HUES64 (cell line): Measurements from ENCODE around the gene TDRD7.

Experiments
- H3K27ac ChIP-seq: 2 replicates; pipeline ENCODE4 v1.7.0; 2013; ENCODE audit warnings: low read depth, low read length, inconsistent platforms
- H3K27me3 ChIP-seq: 2 replicates; pipeline ENCODE4 v1.6.1; 2013; ENCODE audit warnings: mild to moderate bottlenecking, low read length; ENCODE audit not compliant: insufficient read depth
- H3K36me3 ChIP-seq: 2 replicates; pipeline ENCODE4 v1.6.1; 2013; ENCODE audit warnings: mild to moderate bottlenecking, low read length; ENCODE audit not compliant: insufficient read depth
- H3K4me1 ChIP-seq: 2 replicates; pipeline ENCODE4 v1.6.1; 2013; ENCODE audit warnings: mild to moderate bottlenecking, low read length, moderate library complexity; ENCODE audit not compliant: insufficient read depth
- H3K4me3 ChIP-seq: 2 replicates; pipeline ENCODE4 v1.5.1; 2013; ENCODE audit warnings: mild to moderate bottlenecking, low read length, moderate library complexity
- H3K9ac ChIP-seq: 2 replicates; pipeline ENCODE4 v1.6.1; 2013; ENCODE audit warnings: mild to moderate bottlenecking, low read depth, low read length
- H3K9me3 ChIP-seq: 2 replicates; pipeline ENCODE4 v1.6.1; 2013; ENCODE audit warnings: low read depth, low read length; ENCODE audit not compliant: insufficient read depth
- WGBS: fragments of 150-250, 120-280 bp; methylation state at CpG from one replicate; pipeline ENCODE4 v1.1.7; 2013; ENCODE audit warnings: missing lambda C conversion rate; 5-methylcytosine and 5-hydroxymethylcytosine counted together

The TDRD7 gene

DNA sequence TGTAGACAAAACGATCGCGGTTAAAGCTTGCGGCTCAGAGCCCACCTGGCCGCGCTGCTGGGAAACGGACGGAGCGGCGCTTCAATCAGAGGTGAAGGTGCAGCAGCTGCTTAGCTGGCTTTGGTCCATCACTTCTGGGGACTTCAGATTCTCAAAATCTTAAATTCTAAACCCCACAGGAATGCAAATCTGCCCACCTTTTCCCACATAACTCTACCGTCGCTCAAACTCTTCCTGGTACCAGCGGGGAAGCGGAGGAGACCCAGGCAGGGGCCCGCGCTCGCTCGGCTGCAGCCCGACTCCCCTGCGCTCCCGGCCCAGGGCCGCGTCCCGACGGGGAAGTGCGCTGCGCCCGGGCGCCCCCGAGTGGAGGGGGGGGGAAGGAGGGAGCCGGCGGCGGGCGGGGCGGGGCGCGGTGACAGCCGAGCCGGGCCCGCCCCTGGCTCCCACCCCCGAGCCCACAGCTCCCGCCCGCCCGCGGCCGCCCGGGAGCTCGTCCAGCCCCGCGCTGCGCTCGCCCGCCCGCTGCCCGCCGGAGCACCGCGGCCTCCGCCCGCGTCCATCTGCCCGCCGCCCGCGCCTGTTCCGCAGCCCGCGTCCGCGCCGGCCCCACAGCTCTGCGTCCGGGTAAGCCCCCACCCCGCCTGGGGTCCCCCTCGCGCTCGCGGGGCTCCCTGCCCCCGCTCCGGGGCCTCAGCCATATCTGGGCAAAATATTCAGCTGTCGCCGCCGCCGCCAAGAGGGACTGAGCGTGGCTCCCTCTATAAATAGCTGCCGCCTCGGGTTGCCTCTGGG lies 89.5 kb downstream of the TDRD7 start, which contains the start of gene TMOD1:
TSS of gene TMOD1 (plus strand) at position 490 of the 795 bp plus-strand sequence. CDS start 22,523 bp downstream, outside the sequence.
- H3K9ac ChIP-seq = no peak within 1 kb of the TSS
- no peaks in the 10 kb centered on the region for H3K36me3 ChIP-seq
- peak within 1 kb of the TSS; percentile 61 for H3K4me3 ChIP-seq
- H3K27me3 ChIP-seq = peaks cover 73% of the 10 kb centered on the region
- under 1% methylated on average over 86 of the region's 87 CpGs for WGBS
- no peak within 1 kb of the TSS for H3K27ac ChIP-seq
- peaks cover 8% of the 10 kb centered on the region for H3K4me1 ChIP-seq
- no peaks in the 10 kb centered on the region for H3K9me3 ChIP-seq

DNA sequence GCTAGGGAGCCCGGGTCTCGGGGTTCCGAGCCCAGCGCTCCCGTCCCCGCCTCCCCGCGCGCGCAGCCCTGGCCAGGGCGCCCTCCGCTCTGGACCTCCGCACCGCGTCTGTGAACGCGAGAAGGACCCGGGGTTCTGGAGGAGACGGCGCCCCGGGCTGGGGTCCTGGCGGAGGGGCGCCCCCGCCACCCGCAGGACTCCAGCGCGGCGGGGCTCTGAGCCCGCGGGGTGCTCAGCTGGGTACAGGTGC lies 90.0 kb downstream of the TDRD7 start:
- Histone ChIP-seq H3K9ac (no peak overlapping the region), H3K36me3 (no peaks in the 10 kb centered on the region), H3K27me3 (peaks cover 75% of the 10 kb centered on the region), H3K4me1 (peaks cover 8% of the 10 kb centered on the region), H3K4me3 (peak overlapping the region; percentile 56), H3K9me3 (no peaks in the 10 kb centered on the region), H3K27ac (no peak overlapping the region)
- WGBS = under 1% methylated on average over 30 of the region's 30 CpGs

DNA sequence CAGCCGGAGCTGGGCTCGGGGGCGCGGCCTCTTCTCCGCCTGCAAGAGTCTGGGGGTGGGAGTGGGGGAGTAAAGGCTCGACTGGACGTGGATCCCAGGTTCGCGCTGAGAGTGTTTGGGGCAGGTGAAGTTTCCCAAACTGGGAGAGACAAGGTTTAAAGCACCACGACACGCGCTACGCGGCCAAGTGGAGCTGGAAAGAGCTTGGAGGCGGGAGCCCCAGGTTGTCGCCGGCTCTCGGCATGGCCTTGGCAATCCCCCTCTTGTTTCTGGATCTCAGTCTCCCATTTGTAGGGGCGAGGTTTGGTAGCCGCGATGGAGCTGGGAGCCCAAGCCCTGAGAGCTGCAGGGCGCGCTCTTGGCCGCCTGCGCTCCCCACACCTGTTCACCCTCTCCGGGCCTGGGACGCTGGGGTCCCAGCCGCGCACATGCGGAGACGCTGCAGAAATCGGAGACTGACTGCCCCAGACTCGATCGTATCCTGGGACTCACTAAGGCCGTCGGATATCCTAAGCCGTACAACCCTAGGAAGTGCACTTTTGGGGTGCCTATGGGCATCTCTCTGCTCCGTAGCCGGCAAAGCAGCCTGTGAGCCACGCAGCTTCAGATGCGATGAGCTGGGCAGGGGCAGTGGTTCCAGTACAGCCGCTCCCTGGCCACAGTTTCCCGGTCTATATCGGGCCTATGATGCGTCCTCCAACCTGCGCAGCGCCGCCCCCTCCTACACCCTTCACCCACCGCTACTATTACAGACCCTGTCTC lies 90.5 kb downstream of the TDRD7 start:
- peak overlapping the region; percentile 56 for H3K4me3 ChIP-seq
- H3K27ac ChIP-seq = no peak overlapping the region
- H3K9me3 ChIP-seq = no peaks in the 10 kb centered on the region
- H3K4me1 ChIP-seq = peaks cover 8% of the 10 kb centered on the region
- peaks cover 75% of the 10 kb centered on the region for H3K27me3 ChIP-seq
- WGBS = 1% methylated on average over 49 of the region's 49 CpGs
- H3K9ac ChIP-seq = no peak overlapping the region
- no peaks in the 10 kb centered on the region for H3K36me3 ChIP-seq

DNA sequence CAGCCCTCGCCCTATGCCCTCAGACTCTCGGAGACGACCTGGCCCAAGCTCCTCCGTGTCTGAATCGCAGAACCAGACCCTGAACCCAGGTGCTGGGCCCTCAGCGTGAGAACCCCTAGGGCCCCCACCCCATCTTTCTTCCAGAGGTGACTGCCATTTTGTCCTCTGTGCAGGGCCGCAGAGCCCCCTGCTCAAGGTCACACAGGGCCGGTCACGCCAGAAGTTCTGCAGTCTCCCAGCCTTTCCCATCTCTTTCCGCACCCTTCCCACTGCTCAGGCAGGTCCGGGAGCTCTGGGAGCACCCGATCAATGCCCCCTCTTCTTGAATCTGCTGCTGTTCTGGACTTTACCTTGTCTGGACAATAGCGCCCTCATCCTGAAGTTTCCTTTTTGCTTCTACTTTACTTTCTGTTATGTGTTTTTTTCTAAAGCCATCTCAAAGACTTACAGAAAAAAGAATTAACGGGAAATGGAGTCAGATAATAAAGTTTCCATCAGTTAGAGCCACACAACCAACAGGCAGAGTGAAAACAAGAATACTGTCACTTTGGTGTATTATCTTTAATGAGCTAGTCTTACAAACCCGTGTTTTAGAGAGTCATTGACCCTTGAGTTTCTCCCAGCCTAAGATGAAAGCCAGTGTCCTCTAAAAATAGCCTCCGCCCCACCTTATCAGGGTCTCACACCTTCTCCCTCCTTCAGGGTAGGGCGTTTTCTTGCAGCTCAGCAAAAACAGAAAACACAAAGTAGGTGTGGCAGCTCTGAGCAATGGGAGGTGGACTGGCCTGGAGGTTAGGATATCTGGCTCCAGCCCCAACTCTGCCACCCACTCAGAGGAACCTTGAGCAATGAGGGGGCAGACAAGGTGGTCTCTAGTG lies 91.3 kb downstream of the TDRD7 start:
- Histone ChIP-seq H3K4me1 (peaks cover 8% of the 10 kb centered on the region), H3K9ac (no peak overlapping the region), H3K36me3 (no peaks in the 10 kb centered on the region), H3K27ac (no peak overlapping the region), H3K4me3 (peak overlapping the region; percentile 56), H3K9me3 (no peaks in the 10 kb centered on the region), H3K27me3 (peaks cover 75% of the 10 kb centered on the region)
- 28% methylated on average over 16 of the region's 17 CpGs for WGBS

DNA sequence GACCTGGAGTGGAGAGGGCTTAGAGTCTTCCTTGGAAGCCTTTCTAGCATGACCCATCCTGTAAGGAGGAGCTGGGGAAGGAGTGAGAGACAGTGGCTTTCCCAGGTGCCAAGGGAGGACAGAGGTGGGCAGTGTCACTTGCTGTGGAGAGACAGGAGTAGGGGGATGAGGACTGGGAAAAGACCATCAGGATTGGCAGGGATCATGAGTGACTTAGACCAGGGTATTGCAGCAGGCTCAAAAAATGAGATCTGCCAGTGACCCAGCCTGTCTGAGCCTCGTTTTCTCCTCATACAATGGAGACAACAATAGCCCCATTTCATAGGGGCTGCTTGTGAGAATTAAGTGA lies 91.9 kb downstream of the TDRD7 start:
- no peak overlapping the region for H3K4me3 ChIP-seq
- no peak overlapping the region for H3K9ac ChIP-seq
- H3K9me3 ChIP-seq = no peaks in the 10 kb centered on the region
- H3K36me3 ChIP-seq = no peaks in the 10 kb centered on the region
- no peak overlapping the region for H3K27ac ChIP-seq
- peaks cover 8% of the 10 kb centered on the region for H3K4me1 ChIP-seq
- 89% methylated on average over 1 of the region's 1 CpG for WGBS
- peaks cover 75% of the 10 kb centered on the region for H3K27me3 ChIP-seq

DNA sequence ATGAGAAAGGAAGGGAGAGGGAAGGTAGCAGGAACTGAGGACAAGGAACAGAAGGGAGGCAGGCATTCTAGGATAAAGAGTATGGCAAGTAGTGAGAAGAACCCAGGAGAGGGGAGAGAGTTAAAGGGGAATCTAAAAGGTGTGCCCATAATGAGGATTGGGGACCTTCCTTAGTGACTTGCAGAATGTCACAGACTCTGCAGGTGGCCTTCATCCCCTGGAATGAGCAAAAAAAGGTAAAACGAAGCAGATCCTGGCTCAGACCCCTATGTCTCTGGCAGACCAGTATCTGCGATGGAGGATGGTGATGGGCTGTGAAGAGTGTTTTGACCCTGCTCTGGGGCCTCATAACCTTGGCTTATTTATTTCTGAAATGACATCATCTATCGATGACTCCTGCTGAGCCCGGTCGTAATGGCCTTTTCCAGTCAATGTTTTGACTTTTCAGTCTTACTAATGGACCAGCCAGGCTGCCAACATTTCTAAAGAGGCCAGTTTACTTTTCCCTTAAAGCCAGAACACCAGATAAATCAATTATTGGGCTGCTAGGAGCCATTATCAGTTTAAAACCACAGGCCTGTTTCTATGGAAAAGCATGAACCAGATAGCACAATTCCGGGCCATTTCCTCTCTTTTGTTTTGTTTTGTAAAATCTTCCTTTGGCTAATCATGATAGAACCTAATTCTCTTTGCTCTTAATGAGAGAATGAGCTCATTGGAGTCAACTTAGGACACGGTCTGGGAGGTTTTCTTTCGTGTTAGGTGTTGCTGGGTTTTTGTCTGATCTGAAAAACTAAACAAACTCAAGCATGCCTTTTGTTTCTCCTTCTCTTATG lies 92.7 kb downstream of the TDRD7 start:
- 80% methylated on average over 6 of the region's 8 CpGs for WGBS
- H3K36me3 ChIP-seq = no peaks in the 10 kb centered on the region
- H3K4me1 ChIP-seq = peaks cover 8% of the 10 kb centered on the region
- no peak overlapping the region for H3K4me3 ChIP-seq
- no peaks in the 10 kb centered on the region for H3K9me3 ChIP-seq
- H3K27me3 ChIP-seq = peaks cover 68% of the 10 kb centered on the region
- H3K27ac ChIP-seq = no peak overlapping the region
- H3K9ac ChIP-seq = no peak overlapping the region

DNA sequence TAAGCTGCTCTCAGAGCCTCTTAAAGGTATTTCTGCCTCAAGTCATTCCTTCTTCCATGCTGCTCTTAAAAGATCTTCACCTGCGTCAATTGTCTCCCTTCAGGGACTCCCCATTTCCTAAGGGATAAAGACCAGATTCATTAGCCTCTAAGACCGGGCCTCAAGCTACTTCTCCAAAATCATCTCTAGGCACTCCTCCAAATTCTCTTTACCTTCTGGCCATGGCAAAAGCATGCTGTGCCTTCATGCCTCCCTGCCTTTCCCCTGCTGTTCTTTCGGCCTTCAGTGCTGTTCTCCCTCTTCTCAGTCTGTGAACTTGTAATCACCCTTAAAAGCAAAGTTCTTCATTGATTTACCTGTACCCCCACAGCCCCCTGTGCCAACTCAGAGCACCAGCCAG lies 93.9 kb downstream of the TDRD7 start:
- Histone ChIP-seq H3K36me3 (no peaks in the 10 kb centered on the region), H3K4me3 (no peak overlapping the region), H3K9me3 (no peaks in the 10 kb centered on the region), H3K4me1 (peaks cover 8% of the 10 kb centered on the region), H3K9ac (no peak overlapping the region), H3K27me3 (peaks cover 55% of the 10 kb centered on the region), H3K27ac (no peak overlapping the region)
- WGBS = 89% methylated on average over 3 of the region's 3 CpGs

DNA sequence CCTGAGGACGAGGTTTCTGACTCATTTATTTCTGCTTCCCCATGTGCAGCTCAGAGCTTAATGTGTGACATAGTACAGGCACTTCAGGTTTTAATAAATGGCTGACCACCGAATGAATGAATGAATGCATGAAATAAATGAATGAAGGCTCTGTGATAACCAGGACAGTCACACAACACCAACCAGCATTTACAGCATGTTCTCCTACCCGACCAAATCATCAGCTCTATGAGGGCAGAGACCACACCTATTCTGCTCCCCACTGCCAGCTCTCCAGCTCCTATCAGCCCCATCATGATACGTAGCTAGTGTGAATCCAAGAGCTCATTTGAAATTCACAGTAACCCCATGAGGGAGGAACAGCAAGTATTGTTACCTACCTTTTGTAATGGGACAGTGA lies 94.4 kb downstream of the TDRD7 start:
- 82% methylated on average over 4 of the region's 4 CpGs for WGBS
- no peak overlapping the region for H3K9ac ChIP-seq
- no peak overlapping the region for H3K4me3 ChIP-seq
- no peaks in the 10 kb centered on the region for H3K9me3 ChIP-seq
- H3K27ac ChIP-seq = no peak overlapping the region
- peaks cover 8% of the 10 kb centered on the region for H3K4me1 ChIP-seq
- no peaks in the 10 kb centered on the region for H3K36me3 ChIP-seq
- H3K27me3 ChIP-seq = peaks cover 50% of the 10 kb centered on the region

DNA sequence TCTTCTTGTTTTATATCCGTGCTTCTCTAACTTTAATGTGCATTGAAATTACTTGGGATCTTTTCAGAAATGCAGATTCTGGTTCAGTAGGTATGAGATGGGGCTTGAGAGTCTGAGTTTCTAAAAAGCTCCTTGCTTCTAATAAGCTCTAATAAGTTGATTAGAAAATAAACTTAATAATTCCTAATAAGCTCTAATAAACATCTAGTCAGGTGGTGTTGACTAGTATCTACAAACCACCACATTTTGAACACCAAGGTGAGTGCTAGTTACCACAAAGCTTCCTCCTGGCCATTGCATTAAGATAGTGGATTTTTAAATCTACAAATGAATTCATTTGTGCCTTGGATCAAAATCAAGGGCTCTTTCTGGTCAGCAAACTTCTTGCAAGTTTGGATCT lies 94.9 kb downstream of the TDRD7 start:
- H3K9me3 ChIP-seq = no peaks in the 10 kb centered on the region
- peaks cover 8% of the 10 kb centered on the region for H3K4me1 ChIP-seq
- no peak overlapping the region for H3K4me3 ChIP-seq
- H3K36me3 ChIP-seq = no peaks in the 10 kb centered on the region
- H3K9ac ChIP-seq = no peak overlapping the region
- no peak overlapping the region for H3K27ac ChIP-seq
- WGBS = 93% methylated on average over 1 of the region's 1 CpG
- peaks cover 47% of the 10 kb centered on the region for H3K27me3 ChIP-seq

DNA sequence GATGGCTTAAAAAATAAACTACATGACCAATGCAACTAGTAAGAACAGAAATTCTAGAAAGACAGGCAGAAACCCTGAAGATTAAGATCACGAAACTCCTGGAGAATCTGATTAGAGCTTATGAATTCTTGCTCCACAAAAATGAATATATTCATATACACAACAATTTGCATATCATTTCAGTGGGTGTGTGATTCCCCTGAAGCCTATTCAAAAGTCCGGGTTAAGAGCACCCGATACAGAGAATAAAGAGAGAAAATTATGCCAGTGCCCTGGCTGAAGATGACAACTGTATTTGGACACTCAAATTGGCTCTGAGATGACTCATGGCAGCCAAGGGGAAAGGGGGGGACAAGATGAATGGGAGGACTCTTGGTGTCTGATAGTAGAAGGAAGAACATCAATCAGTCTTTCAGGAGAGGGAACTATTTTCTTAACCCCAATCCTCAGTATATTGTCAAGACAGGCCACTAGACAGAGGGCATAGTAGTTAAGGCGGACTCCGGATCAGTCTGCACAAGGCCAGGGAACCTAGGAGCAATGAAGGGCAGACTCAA lies 95.6 kb downstream of the TDRD7 start:
- H3K27ac ChIP-seq = no peak overlapping the region
- H3K27me3 ChIP-seq = peaks cover 40% of the 10 kb centered on the region
- no peak overlapping the region for H3K4me3 ChIP-seq
- H3K9ac ChIP-seq = no peak overlapping the region
- WGBS = 91% methylated on average over 5 of the region's 5 CpGs
- no peaks in the 10 kb centered on the region for H3K9me3 ChIP-seq
- H3K4me1 ChIP-seq = peaks cover 8% of the 10 kb centered on the region
- H3K36me3 ChIP-seq = no peaks in the 10 kb centered on the region
